ENCODE measurements around the gene SLC8A1.

GRCh38 chr2:40270372-40270771, 181.5 kb downstream of the SLC8A1 start:
- TF ChIP-seq POLR2A (IDR thresholded peaks at IDR 0.05) (no peak), CTCF (IDR thresholded peaks at IDR 0.05) (no peak)
